ENCODE results near the gene RRP8.

GRCh38 chr11:6653097-6653496, 49.7 kb upstream of the RRP8 start:
- TF ChIP-seq CTCF (IDR thresholded peaks at IDR 0.05 in 2 of 3, conservative IDR thresholded peaks at IDR 0.05 in 1 of 3; ENCODE audit: insufficient read depth in 2 of 3, low read depth in 1 of 3, low read length in 3 of 3) (no peak), ZNF561 (CRISPR knock-in tag; conservative IDR thresholded peaks at IDR 0.05) (no peak), ZNF589 (CRISPR knock-in tag; IDR thresholded peaks at IDR 0.05; ENCODE audit: low read depth) (no peak), NR2C2 (CRISPR knock-in tag; IDR thresholded peaks at IDR 0.05) (no peak), NR2C2 (tag; IDR thresholded peaks at IDR 0.05) (no peak), TAF1 (IDR thresholded peaks at IDR 0.05; ENCODE audit: control insufficient read depth, extremely low read depth, insufficient read depth, low read length, severe bottlenecking) (no peak), RCOR1 (IDR thresholded peaks at IDR 0.05; ENCODE audit: borderline replicate concordance in 1 of 2, low read depth in 2 of 2, low read length in 2 of 2) (no peak), ZNF512 (tag; IDR thresholded peaks at IDR 0.05) (no peak), CREB3L1 (IDR thresholded peaks at IDR 0.05; ENCODE audit: borderline replicate concordance, low read depth) (no peak), MAFF (IDR thresholded peaks at IDR 0.05; ENCODE audit: low read length) (no peak), IRF1 (CRISPR knock-in tag; IDR thresholded peaks at IDR 0.05; ENCODE audit: borderline replicate concordance) (no peak)

Data from K562 (cell line).